A673 (cell line): ENCODE results near the gene SPATA9. TPM values are rescaled to one million over a fixed set of nuclear protein-coding genes. Genes with fewer than 3 reads are reported as not detected.

Experiments
- BruUV-seq: library from RNA; stranded (reverse); fragments of 400-500 nt; replicated peaks from 2 replicates; lab custom pipeline; 2021; lab: Mats Ljungman, UMichigan
- CTCF ChIA-PET: fragments of 300-600 bp; sonication (Branson Sonifier 250); formaldehyde crosslinking; loops from one replicate; lab custom pipeline; 2022; ENCODE audit warnings: antibody characterized with exemption; lab: Charles Lee
- POLR2A ChIA-PET: fragments of 300-600 bp; sonication (Branson Sonifier 250); formaldehyde crosslinking; loops from one replicate; lab custom pipeline; 2022; ENCODE audit warnings: antibody characterized with exemption; ENCODE audit not compliant: low non-redundant PET; lab: Charles Lee
- DNase-seq: peaks from one replicate; pipeline ENCODE4 v3.0.0-alpha.2; 2015; ENCODE audit warnings: low spot score
- H3K27ac ChIP-seq: fragments of 200-600 bp; sonication (generic); 2 replicates; pipeline ENCODE4 v1.5.1; 2016; ENCODE audit warnings: mixed run types, low read depth, mild to moderate bottlenecking, mixed read lengths, antibody characterized with exemption, low read length; ENCODE audit not compliant: poor library complexity, severe bottlenecking
- H3K27me3 ChIP-seq: fragments of 200-600 bp; sonication (generic); replicated peaks from 2 replicates; pipeline ENCODE4 v1.6.1; 2017; ENCODE audit warnings: mixed run types, low read depth, mild to moderate bottlenecking, mixed read lengths, antibody characterized with exemption, low read length; ENCODE audit not compliant: insufficient read depth, poor library complexity
- H3K36me3 ChIP-seq: fragments of 200-600 bp; sonication (generic); 2 replicates; pipeline ENCODE4 v1.6.1; 2016; ENCODE audit warnings: mixed run types, mild to moderate bottlenecking, mixed read lengths, antibody characterized with exemption, low read length; ENCODE audit not compliant: insufficient read depth, poor library complexity, severe bottlenecking
- H3K4me1 ChIP-seq: fragments of 200-600 bp; sonication (generic); 2 replicates; pipeline ENCODE4 v1.6.1; 2017; ENCODE audit warnings: mixed run types, mild to moderate bottlenecking, mixed read lengths, antibody characterized with exemption, low read length; ENCODE audit not compliant: insufficient read depth, poor library complexity, severe bottlenecking
- H3K4me3 ChIP-seq: fragments of 200-600 bp; sonication (generic); 2 replicates; pipeline ENCODE4 v1.5.1; 2016; ENCODE audit warnings: low read depth, mixed run types, mild to moderate bottlenecking, mixed read lengths, low read length; ENCODE audit not compliant: poor library complexity, severe bottlenecking
- H3K9me3 ChIP-seq: fragments of 200-600 bp; sonication (generic); 2 replicates; pipeline ENCODE4 v1.6.1; 2016; ENCODE audit warnings: mixed run types, low read depth, mild to moderate bottlenecking, mixed read lengths, antibody characterized with exemption, low read length; ENCODE audit not compliant: poor library complexity, severe bottlenecking
- EZH2 ChIP-seq: fragments of 200-600 bp; sonication (generic); IDR thresholded peaks from 2 replicates; pipeline ENCODE4 v1.6.1; 2017; ENCODE audit warnings: borderline replicate concordance, low read depth, mild to moderate bottlenecking, mixed read lengths, antibody characterized with exemption, low read length; ENCODE audit not compliant: poor library complexity, severe bottlenecking
- intact Hi-C: fragments of 100-400 bp; cut with micrococcal nuclease; formaldehyde crosslinking; loops from one replicate; pipeline ENCODE4 v1.10.0; 2022; ENCODE audit not compliant: unreplicated experiment
- total RNA-seq: library from RNA; stranded (reverse); gene quantifications from 2 replicates; pipeline ENCODE4 v1.2.3, GENCODE V29; 2021
- TF ChIP-seq, protein P1 (sequence below): fragments of 300-800, 200-600 bp; sonication (generic); conservative IDR thresholded peaks from 2 replicates; pipeline ENCODE4 v1.5.1; 2017; ENCODE audit warnings: low read depth, mild to moderate bottlenecking, antibody characterized with exemption, low read length, moderate library complexity, mixed read lengths

The SPATA9 gene
- total RNA-seq, 1 experiment from 2014 or later: not detected

DNA sequence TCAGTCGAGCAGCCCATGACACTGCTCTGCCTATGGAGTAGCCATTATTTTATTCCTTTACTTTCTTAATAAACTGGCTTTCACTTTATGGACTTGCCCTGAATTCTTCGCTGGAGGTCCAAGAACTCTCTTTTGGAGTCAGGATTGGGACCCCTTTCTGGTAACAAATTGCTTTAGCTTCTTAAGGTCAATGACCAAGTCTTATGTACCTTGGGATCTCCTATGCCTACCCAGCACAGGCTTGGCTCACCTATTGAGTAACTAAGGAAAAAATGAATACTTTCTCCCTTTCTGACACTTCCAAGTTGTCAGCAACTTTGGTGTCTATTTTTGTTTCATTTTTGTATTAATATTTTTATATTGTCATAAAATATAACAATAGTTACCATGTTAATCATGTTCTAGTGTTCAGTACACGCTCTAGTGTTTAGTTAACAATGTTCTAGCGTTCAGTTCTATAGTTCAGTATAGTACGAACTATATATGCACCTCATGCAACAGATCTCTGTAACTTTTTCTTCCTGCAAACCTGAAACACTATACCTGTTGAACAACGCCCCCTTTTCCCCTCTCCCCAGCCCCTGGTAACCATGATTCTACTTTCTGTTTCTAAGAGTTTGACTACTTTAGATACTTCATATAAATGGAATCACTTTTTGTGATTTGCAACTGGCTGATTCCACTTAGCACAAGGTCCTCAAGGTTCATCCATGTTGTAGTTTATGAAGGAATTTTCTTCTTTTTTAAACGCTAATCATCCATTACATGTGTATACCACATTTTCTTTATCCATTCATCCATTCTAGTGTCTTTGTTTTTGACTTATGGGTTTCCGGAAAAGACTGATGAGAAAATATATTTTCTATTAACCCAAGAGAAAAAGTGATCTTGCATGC, 46.6 kb upstream of the SPATA9 start:
- ChIA-PET CTCF (no interaction called here), POLR2A (no interaction called here)
- H3K27me3 ChIP-seq: no peaks in the 10 kb centered on the region
- BruUV-seq: no TSS peak
- H3K4me3 ChIP-seq: no peak overlapping the region
- no peaks in the 10 kb centered on the region for H3K9me3 ChIP-seq
- intact Hi-C loops: loop anchor here (5.0 kb wide), 1 partner anchor 82 kb away; the partner anchor contains the start of gene RFESD
- no peak for DNase-seq
- H3K36me3 ChIP-seq: no peaks in the 10 kb centered on the region
- no peak overlapping the region for H3K27ac ChIP-seq
- H3K4me1 ChIP-seq: peaks cover 18% of the 10 kb centered on the region
- TF ChIP-seq, protein P1, sequence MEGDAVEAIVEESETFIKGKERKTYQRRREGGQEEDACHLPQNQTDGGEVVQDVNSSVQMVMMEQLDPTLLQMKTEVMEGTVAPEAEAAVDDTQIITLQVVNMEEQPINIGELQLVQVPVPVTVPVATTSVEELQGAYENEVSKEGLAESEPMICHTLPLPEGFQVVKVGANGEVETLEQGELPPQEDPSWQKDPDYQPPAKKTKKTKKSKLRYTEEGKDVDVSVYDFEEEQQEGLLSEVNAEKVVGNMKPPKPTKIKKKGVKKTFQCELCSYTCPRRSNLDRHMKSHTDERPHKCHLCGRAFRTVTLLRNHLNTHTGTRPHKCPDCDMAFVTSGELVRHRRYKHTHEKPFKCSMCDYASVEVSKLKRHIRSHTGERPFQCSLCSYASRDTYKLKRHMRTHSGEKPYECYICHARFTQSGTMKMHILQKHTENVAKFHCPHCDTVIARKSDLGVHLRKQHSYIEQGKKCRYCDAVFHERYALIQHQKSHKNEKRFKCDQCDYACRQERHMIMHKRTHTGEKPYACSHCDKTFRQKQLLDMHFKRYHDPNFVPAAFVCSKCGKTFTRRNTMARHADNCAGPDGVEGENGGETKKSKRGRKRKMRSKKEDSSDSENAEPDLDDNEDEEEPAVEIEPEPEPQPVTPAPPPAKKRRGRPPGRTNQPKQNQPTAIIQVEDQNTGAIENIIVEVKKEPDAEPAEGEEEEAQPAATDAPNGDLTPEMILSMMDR: no peak
- no peak for TF ChIP-seq EZH2

DNA sequence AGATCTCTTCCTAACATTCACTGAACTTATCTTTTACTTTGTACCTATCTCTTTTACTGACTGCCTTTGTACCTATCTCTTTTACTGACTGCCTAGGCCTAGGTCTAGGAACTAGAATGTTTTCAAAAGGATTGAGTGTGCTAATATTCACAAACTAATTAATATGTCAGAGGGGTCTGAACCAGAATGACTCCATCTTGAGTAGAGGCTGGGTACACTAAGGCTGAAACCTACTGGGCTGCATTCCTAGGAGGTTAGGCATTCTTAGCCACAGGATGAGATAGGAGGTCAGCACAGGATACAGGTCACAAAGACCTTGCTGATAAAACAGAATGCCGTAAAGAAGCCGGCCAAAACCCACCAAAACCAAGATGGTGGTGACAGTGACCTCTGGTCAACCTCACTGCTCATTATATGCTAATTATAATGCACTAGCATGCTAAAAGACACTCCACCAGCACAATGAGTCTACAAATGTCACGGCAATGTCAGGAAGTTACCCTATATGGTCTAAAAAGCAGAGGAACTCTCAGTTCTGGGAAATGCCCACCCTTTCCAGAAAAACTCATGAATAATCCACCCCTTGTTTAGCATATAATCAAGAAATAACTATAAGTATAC, 45.8 kb upstream of the SPATA9 start:
- ChIA-PET CTCF (no interaction called here), POLR2A (no interaction called here)
- no peak overlapping the region for H3K4me3 ChIP-seq
- H3K36me3 ChIP-seq: no peaks in the 10 kb centered on the region
- BruUV-seq: no TSS peak
- no peaks in the 10 kb centered on the region for H3K9me3 ChIP-seq
- TF ChIP-seq, protein P1: no peak
- no peak for TF ChIP-seq EZH2
- no peak overlapping the region for H3K27ac ChIP-seq
- intact Hi-C loops: no loop called here
- H3K4me1 ChIP-seq: peaks cover 18% of the 10 kb centered on the region
- no peaks in the 10 kb centered on the region for H3K27me3 ChIP-seq
- no peak for DNase-seq

DNA sequence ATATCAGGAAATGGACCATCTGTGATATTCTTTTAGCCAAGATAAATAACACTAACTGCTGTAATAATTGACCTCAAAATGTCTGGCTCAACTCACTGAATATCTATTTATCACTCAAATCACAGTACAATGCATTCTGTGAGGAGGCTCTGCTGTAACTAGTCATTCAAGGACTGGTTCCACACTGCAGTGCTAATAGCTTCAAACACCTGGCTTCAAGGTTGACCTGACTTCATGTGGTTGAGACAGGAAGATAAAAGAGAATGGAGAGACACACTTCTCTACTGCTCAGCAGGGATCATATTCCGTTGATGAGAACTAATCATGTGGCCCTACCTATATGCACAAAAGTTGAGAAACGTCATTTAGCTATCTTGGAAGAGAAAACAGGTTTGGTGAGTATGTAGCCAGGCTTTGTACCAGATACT, 45.0 kb upstream of the SPATA9 start:
- no TSS peak for BruUV-seq
- no peaks in the 10 kb centered on the region for H3K36me3 ChIP-seq
- ChIA-PET CTCF (no interaction called here), POLR2A (no interaction called here)
- H3K27me3 ChIP-seq: no peaks in the 10 kb centered on the region
- no peak overlapping the region for H3K4me3 ChIP-seq
- no peak for TF ChIP-seq EZH2
- TF ChIP-seq, protein P1: no peak
- no peaks in the 10 kb centered on the region for H3K9me3 ChIP-seq
- DNase-seq: no peak
- no peak overlapping the region for H3K27ac ChIP-seq
- H3K4me1 ChIP-seq: peaks cover 14% of the 10 kb centered on the region
- intact Hi-C loops: no loop called here
